Measurements from ENCODE around the gene ANKZF1. TPM values are rescaled to one million over a fixed set of nuclear protein-coding genes. Genes with fewer than 3 reads are reported as not detected.

Gene ANKZF1
- total RNA-seq, 1 donor from 2014 or later = 64.3 TPM

- Mint-ChIP-seq H3K4me1 (ENCODE audit: low read depth) (no peaks in the 10 kb centered on the region), H3K27ac (no peak overlapping the region), H3K9me3 (ENCODE audit: low read depth) (no peaks in the 10 kb centered on the region), H3K4me3 (ENCODE audit: low read depth) (no peak overlapping the region), H3K27me3 (peaks cover 41% of the 10 kb centered on the region), H3K36me3 (ENCODE audit: insufficient read depth) (no peaks in the 10 kb centered on the region)
- no peak for DNase-seq (ENCODE audit: low spot score, unreplicated experiment)
- TF ChIP-seq, protein P1, sequence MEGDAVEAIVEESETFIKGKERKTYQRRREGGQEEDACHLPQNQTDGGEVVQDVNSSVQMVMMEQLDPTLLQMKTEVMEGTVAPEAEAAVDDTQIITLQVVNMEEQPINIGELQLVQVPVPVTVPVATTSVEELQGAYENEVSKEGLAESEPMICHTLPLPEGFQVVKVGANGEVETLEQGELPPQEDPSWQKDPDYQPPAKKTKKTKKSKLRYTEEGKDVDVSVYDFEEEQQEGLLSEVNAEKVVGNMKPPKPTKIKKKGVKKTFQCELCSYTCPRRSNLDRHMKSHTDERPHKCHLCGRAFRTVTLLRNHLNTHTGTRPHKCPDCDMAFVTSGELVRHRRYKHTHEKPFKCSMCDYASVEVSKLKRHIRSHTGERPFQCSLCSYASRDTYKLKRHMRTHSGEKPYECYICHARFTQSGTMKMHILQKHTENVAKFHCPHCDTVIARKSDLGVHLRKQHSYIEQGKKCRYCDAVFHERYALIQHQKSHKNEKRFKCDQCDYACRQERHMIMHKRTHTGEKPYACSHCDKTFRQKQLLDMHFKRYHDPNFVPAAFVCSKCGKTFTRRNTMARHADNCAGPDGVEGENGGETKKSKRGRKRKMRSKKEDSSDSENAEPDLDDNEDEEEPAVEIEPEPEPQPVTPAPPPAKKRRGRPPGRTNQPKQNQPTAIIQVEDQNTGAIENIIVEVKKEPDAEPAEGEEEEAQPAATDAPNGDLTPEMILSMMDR (IDR thresholded peaks at IDR 0.05; ENCODE audit: unreplicated experiment) = no peak
These were observed 31.6 kb downstream of the ANKZF1 start for GRCh38 chr2:219261024-219261855.

- no peak for DNase-seq (ENCODE audit: low spot score, unreplicated experiment)
- Mint-ChIP-seq H3K4me1 (ENCODE audit: low read depth) (no peaks in the 10 kb centered on the region), H3K36me3 (ENCODE audit: insufficient read depth) (no peaks in the 10 kb centered on the region), H3K27me3 (peaks cover 22% of the 10 kb centered on the region), H3K9me3 (ENCODE audit: low read depth) (no peaks in the 10 kb centered on the region), H3K27ac (no peak overlapping the region), H3K4me3 (ENCODE audit: low read depth) (no peak overlapping the region)
- TF ChIP-seq, protein P1 (IDR thresholded peaks at IDR 0.05; ENCODE audit: unreplicated experiment) = no peak
These were observed 36.6 kb downstream of the ANKZF1 start for GRCh38 chr2:219266232-219266631.

- Mint-ChIP-seq H3K4me3 (ENCODE audit: low read depth) (no peak overlapping the region), H3K27me3 (peaks cover 21% of the 10 kb centered on the region), H3K36me3 (ENCODE audit: insufficient read depth) (no peaks in the 10 kb centered on the region), H3K9me3 (ENCODE audit: low read depth) (no peaks in the 10 kb centered on the region), H3K4me1 (ENCODE audit: low read depth) (no peaks in the 10 kb centered on the region), H3K27ac (no peak overlapping the region)
- TF ChIP-seq, protein P1 (IDR thresholded peaks at IDR 0.05; ENCODE audit: unreplicated experiment) = no peak
- DNase-seq (ENCODE audit: low spot score, unreplicated experiment) = no peak
These were observed 37.3 kb downstream of the ANKZF1 start for GRCh38 chr2:219266886-219267285.

- TF ChIP-seq, protein P1 (IDR thresholded peaks at IDR 0.05; ENCODE audit: unreplicated experiment) = no peak
- Mint-ChIP-seq H3K4me3 (ENCODE audit: low read depth) (no peak overlapping the region), H3K27ac (no peak overlapping the region), H3K27me3 (peaks cover 23% of the 10 kb centered on the region), H3K9me3 (ENCODE audit: low read depth) (no peaks in the 10 kb centered on the region), H3K36me3 (ENCODE audit: insufficient read depth) (no peaks in the 10 kb centered on the region), H3K4me1 (ENCODE audit: low read depth) (no peaks in the 10 kb centered on the region)
- DNase-seq (ENCODE audit: low spot score, unreplicated experiment) = no peak
These were observed 38.7 kb downstream of the ANKZF1 start for GRCh38 chr2:219268294-219268693.

- H3K36me3 Mint-ChIP-seq (ENCODE audit: insufficient read depth) = no peaks in the 10 kb centered on the region
- H3K4me1 Mint-ChIP-seq (ENCODE audit: low read depth) = no peaks in the 10 kb centered on the region
- no peak for DNase-seq (ENCODE audit: low spot score, unreplicated experiment)
- TF ChIP-seq, protein P1 (IDR thresholded peaks at IDR 0.05; ENCODE audit: unreplicated experiment) = no peak
- H3K9me3 Mint-ChIP-seq (ENCODE audit: low read depth) = no peaks in the 10 kb centered on the region
- no peak overlapping the region for H3K4me3 Mint-ChIP-seq (ENCODE audit: low read depth)
- peaks cover 24% of the 10 kb centered on the region for H3K27me3 Mint-ChIP-seq
- H3K27ac Mint-ChIP-seq = no peak overlapping the region
These were observed 39.9 kb downstream of the ANKZF1 start for GRCh38 chr2:219269362-219270054.

All from progenitor cell of endocrine pancreas (in vitro differentiated cells).